ENCODE measurements around the gene TNS1. TPM values are rescaled to one million over a fixed set of nuclear protein-coding genes. Genes with fewer than 3 reads are reported as not detected.

TNS1 gene
- total RNA-seq, 2 donors from 2014 or later = 4.4 to 44.9 TPM

- Mint-ChIP-seq H3K9me3 (no peaks in the 10 kb centered on the region), H3K36me3 (ENCODE audit: low read depth) (no peaks in the 10 kb centered on the region), H3K4me3 (no peak overlapping the region), H3K27me3 (peaks cover 8% of the 10 kb centered on the region), H3K27ac (no peak overlapping the region), H3K4me1 (no peaks in the 10 kb centered on the region)
- no peak for ATAC-seq (replicated peaks)
These were observed 145.9 kb downstream of the TNS1 start for GRCh38 chr2:217856871-217857270.

GRCh38 chr2:217856159-217856558 lies 146.6 kb downstream of the TNS1 start:
- Mint-ChIP-seq H3K27me3 (peaks cover 8% of the 10 kb centered on the region), H3K36me3 (ENCODE audit: low read depth) (no peaks in the 10 kb centered on the region)

GRCh38 chr2:217854684-217855420 lies 147.9 kb downstream of the TNS1 start:
- H3K4me3 Mint-ChIP-seq = no peak overlapping the region
- ATAC-seq (replicated peaks) = no peak
- no peak overlapping the region for H3K27ac Mint-ChIP-seq
- no peaks in the 10 kb centered on the region for H3K4me1 Mint-ChIP-seq
- H3K9me3 Mint-ChIP-seq = no peaks in the 10 kb centered on the region
- H3K36me3 Mint-ChIP-seq (ENCODE audit: low read depth) = no peaks in the 10 kb centered on the region
- peaks cover 8% of the 10 kb centered on the region for H3K27me3 Mint-ChIP-seq

More at GRCh38 chr2:217856159-217856558, 146.6 kb downstream of the TNS1 start:
- no peak for ATAC-seq (replicated peaks)
- H3K4me3 Mint-ChIP-seq = no peak overlapping the region
- H3K9me3 Mint-ChIP-seq = no peaks in the 10 kb centered on the region
- no peaks in the 10 kb centered on the region for H3K4me1 Mint-ChIP-seq
- no peak overlapping the region for H3K27ac Mint-ChIP-seq

GRCh38 chr2:217853961-217854360 lies 148.8 kb downstream of the TNS1 start:
- no peak for ATAC-seq (replicated peaks)

GRCh38 chr2:217853301-217853881 lies 149.4 kb downstream of the TNS1 start:
- Mint-ChIP-seq H3K27me3 (peaks cover 8% of the 10 kb centered on the region), H3K4me3 (no peak overlapping the region), H3K27ac (no peak overlapping the region), H3K9me3 (no peaks in the 10 kb centered on the region), H3K36me3 (ENCODE audit: low read depth) (no peaks in the 10 kb centered on the region), H3K4me1 (no peaks in the 10 kb centered on the region)
- no peak for ATAC-seq (replicated peaks)

More at GRCh38 chr2:217853961-217854360, 148.8 kb downstream of the TNS1 start:
- Mint-ChIP-seq H3K27me3 (peaks cover 8% of the 10 kb centered on the region), H3K4me1 (no peaks in the 10 kb centered on the region), H3K4me3 (no peak overlapping the region), H3K9me3 (no peaks in the 10 kb centered on the region), H3K36me3 (ENCODE audit: low read depth) (no peaks in the 10 kb centered on the region), H3K27ac (no peak overlapping the region)

- H3K4me1 Mint-ChIP-seq = no peaks in the 10 kb centered on the region
These were observed 150.1 kb downstream of the TNS1 start for GRCh38 chr2:217852555-217853211.

GRCh38 chr2:217851191-217852020 lies 151.4 kb downstream of the TNS1 start:
- Mint-ChIP-seq H3K27me3 (peaks cover 6% of the 10 kb centered on the region), H3K4me1 (no peaks in the 10 kb centered on the region), H3K27ac (no peak overlapping the region), H3K9me3 (no peaks in the 10 kb centered on the region), H3K4me3 (no peak overlapping the region), H3K36me3 (ENCODE audit: low read depth) (no peaks in the 10 kb centered on the region)
- ATAC-seq (replicated peaks) = no peak

More at GRCh38 chr2:217852555-217853211, 150.1 kb downstream of the TNS1 start:
- peaks cover 6% of the 10 kb centered on the region for H3K27me3 Mint-ChIP-seq
- no peak overlapping the region for H3K27ac Mint-ChIP-seq
- ATAC-seq (replicated peaks) = no peak
- H3K9me3 Mint-ChIP-seq = no peaks in the 10 kb centered on the region
- no peaks in the 10 kb centered on the region for H3K36me3 Mint-ChIP-seq (ENCODE audit: low read depth)
- H3K4me3 Mint-ChIP-seq = no peak overlapping the region

GRCh38 chr2:217849154-217849975 lies 153.4 kb downstream of the TNS1 start:
- ATAC-seq (replicated peaks) = no peak
- Mint-ChIP-seq H3K27ac (no peak overlapping the region), H3K4me3 (no peak overlapping the region), H3K9me3 (no peaks in the 10 kb centered on the region), H3K36me3 (ENCODE audit: low read depth) (no peaks in the 10 kb centered on the region), H3K4me1 (no peaks in the 10 kb centered on the region), H3K27me3 (no peaks in the 10 kb centered on the region)

- Mint-ChIP-seq H3K4me3 (no peak overlapping the region), H3K36me3 (ENCODE audit: low read depth) (no peaks in the 10 kb centered on the region), H3K27me3 (no peaks in the 10 kb centered on the region), H3K9me3 (no peaks in the 10 kb centered on the region), H3K4me1 (no peaks in the 10 kb centered on the region), H3K27ac (no peak overlapping the region)
- ATAC-seq (replicated peaks) = no peak
These were observed 154.3 kb downstream of the TNS1 start for GRCh38 chr2:217848351-217848957.

GRCh38 chr2:217847552-217848350 lies 155.0 kb downstream of the TNS1 start:
- H3K4me3 Mint-ChIP-seq = no peak overlapping the region
- no peaks in the 10 kb centered on the region for H3K9me3 Mint-ChIP-seq
- H3K27me3 Mint-ChIP-seq = no peaks in the 10 kb centered on the region
- H3K4me1 Mint-ChIP-seq = no peaks in the 10 kb centered on the region
- no peak overlapping the region for H3K27ac Mint-ChIP-seq
- no peak for ATAC-seq (replicated peaks)
- H3K36me3 Mint-ChIP-seq (ENCODE audit: low read depth) = no peaks in the 10 kb centered on the region

- no peaks in the 10 kb centered on the region for H3K27me3 Mint-ChIP-seq
- no peak overlapping the region for H3K27ac Mint-ChIP-seq
- no peaks in the 10 kb centered on the region for H3K36me3 Mint-ChIP-seq (ENCODE audit: low read depth)
- no peak overlapping the region for H3K4me3 Mint-ChIP-seq
- H3K4me1 Mint-ChIP-seq = no peaks in the 10 kb centered on the region
- ATAC-seq (replicated peaks) = no peak
- no peaks in the 10 kb centered on the region for H3K9me3 Mint-ChIP-seq
These were observed 155.7 kb downstream of the TNS1 start for GRCh38 chr2:217847115-217847514.

- Mint-ChIP-seq H3K4me1 (no peaks in the 10 kb centered on the region), H3K9me3 (no peaks in the 10 kb centered on the region), H3K27ac (no peak overlapping the region), H3K36me3 (ENCODE audit: low read depth) (no peaks in the 10 kb centered on the region), H3K4me3 (no peak overlapping the region), H3K27me3 (no peaks in the 10 kb centered on the region)
- ATAC-seq (replicated peaks) = no peak
These were observed 156.5 kb downstream of the TNS1 start for GRCh38 chr2:217846321-217846743.

- Mint-ChIP-seq H3K27ac (no peak overlapping the region), H3K9me3 (no peaks in the 10 kb centered on the region), H3K4me3 (no peak overlapping the region), H3K4me1 (no peaks in the 10 kb centered on the region), H3K36me3 (ENCODE audit: low read depth) (no peaks in the 10 kb centered on the region), H3K27me3 (no peaks in the 10 kb centered on the region)
- no peak for ATAC-seq (replicated peaks)
These were observed 157.5 kb downstream of the TNS1 start for GRCh38 chr2:217845301-217845700.
